ENCODE results near the gene HCN2. TPM values are rescaled to one million over a fixed set of nuclear protein-coding genes. Genes with fewer than 3 reads are reported as not detected.

The HCN2 gene
- polyA plus RNA-seq, 1 of the 3 experiments (the other 2 are of a cell fraction) = 5.6 TPM

DNA sequence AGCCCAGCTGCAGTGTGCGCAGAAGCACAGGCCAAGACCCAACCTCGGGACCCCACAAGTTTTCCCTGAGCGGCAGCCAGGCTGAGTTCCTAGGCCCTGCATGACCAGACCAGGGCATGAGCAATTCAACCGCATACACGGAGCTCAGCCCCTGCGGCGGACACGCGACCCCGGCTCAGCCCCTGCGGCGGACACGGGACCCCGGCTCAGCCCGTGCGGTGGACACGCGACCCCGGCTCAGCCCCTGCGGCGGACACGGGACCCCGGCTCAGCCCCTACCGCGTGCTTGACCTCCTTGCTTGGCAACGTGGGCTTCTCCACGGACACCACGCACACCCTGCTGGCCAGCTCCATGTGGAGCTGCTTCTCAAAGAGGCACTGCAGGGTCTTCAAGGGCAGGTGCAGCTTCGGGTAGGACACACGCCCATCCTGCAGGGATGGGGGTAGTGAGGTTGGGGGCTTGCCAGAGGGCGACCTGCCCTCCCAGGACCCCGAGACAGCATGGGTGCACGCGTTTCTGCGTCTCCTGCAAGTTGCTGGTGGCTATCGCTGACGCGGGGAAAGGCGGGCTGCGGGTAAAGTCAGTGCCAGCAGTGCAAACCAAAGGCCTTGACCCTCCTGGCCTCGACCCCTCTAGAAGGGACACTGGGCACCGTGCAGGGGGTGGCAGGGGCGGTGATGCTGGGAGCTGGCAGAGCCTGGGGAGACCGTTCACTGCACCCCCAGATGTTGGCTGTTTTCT is 33.7 kb downstream of the HCN2 start:
- CTCF ChIA-PET = interaction anchor here (1.2 to 1.4 kb wide), 2 partner anchors 35 to 39 kb away, joined by 3 to 6 read pairs; no protein-coding TSS in a partner anchor
- H3K4me2 ChIP-seq = no peak overlapping the region

More for the DNA sequence above, 33.7 kb downstream of the HCN2 start:
- H4K20me1 ChIP-seq (ENCODE audit: insufficient read depth) = 0 out of 2 replicates have a peak, but pooled peaks cover 7% of the 10 kb centered on the region
- H3K9ac ChIP-seq = no peak overlapping the region
- 90% methylated on average over 21 of the region's 44 CpGs for WGBS (ENCODE audit: low lambda C conversion rate)
- no peak overlapping the region for H2AFZ ChIP-seq (ENCODE audit: low read depth)
- TF ChIP-seq RFX5 (IDR thresholded peaks at IDR 0.05; ENCODE audit: low read length) (no peak), EP300 (IDR thresholded peaks at IDR 0.05; ENCODE audit: borderline replicate concordance in 1 of 2, low read depth in 1 of 2, low read length in 1 of 2) (no peak), FOXM1 (IDR thresholded peaks at IDR 0.05; ENCODE audit: low read depth) (no peak), POLR2AphosphoS5 (IDR thresholded peaks at IDR 0.05; ENCODE audit: low read depth, low read length) (no peak), ZBTB33 (IDR thresholded peaks at IDR 0.05; ENCODE audit: borderline replicate concordance, low read depth) (no peak), SMC3 (IDR thresholded peaks at IDR 0.05; ENCODE audit: low read depth, low read length) (no peak), FOSL2 (IDR thresholded peaks at IDR 0.05; ENCODE audit: borderline replicate concordance, low read depth) (no peak), CHD2 (IDR thresholded peaks at IDR 0.05; ENCODE audit: low read length, partially characterized antibody) (no peak), CTCF (IDR thresholded peaks at IDR 0.05) (no peak), SIN3A (IDR thresholded peaks at IDR 0.05; ENCODE audit: borderline replicate concordance, low read depth, low read length) (no peak), TCF12 (IDR thresholded peaks at IDR 0.05) (no peak), NFIC (IDR thresholded peaks at IDR 0.05; ENCODE audit: borderline replicate concordance) (no peak), EZH2phosphoT487 (IDR thresholded peaks at IDR 0.05; ENCODE audit: borderline replicate concordance, low read depth) (no peak), YY1 (IDR thresholded peaks at IDR 0.05; ENCODE audit: low read depth) (no peak), GABPA (IDR thresholded peaks at IDR 0.05; ENCODE audit: low read depth) (no peak), PBX3 (IDR thresholded peaks at IDR 0.05) (no peak), JUND (IDR thresholded peaks at IDR 0.05) (no peak), IRF3 (IDR thresholded peaks at IDR 0.05; ENCODE audit: low read depth, low read length) (no peak)
- TF ChIP-seq, protein P1, sequence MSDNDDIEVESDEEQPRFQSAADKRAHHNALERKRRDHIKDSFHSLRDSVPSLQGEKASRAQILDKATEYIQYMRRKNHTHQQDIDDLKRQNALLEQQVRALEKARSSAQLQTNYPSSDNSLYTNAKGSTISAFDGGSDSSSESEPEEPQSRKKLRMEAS (IDR thresholded peaks at IDR 0.05; ENCODE audit: low read depth) = no peak
- TF ChIP-seq, protein P2, sequence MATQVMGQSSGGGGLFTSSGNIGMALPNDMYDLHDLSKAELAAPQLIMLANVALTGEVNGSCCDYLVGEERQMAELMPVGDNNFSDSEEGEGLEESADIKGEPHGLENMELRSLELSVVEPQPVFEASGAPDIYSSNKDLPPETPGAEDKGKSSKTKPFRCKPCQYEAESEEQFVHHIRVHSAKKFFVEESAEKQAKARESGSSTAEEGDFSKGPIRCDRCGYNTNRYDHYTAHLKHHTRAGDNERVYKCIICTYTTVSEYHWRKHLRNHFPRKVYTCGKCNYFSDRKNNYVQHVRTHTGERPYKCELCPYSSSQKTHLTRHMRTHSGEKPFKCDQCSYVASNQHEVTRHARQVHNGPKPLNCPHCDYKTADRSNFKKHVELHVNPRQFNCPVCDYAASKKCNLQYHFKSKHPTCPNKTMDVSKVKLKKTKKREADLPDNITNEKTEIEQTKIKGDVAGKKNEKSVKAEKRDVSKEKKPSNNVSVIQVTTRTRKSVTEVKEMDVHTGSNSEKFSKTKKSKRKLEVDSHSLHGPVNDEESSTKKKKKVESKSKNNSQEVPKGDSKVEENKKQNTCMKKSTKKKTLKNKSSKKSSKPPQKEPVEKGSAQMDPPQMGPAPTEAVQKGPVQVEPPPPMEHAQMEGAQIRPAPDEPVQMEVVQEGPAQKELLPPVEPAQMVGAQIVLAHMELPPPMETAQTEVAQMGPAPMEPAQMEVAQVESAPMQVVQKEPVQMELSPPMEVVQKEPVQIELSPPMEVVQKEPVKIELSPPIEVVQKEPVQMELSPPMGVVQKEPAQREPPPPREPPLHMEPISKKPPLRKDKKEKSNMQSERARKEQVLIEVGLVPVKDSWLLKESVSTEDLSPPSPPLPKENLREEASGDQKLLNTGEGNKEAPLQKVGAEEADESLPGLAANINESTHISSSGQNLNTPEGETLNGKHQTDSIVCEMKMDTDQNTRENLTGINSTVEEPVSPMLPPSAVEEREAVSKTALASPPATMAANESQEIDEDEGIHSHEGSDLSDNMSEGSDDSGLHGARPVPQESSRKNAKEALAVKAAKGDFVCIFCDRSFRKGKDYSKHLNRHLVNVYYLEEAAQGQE (IDR thresholded peaks at IDR 0.05; ENCODE audit: low read depth, low read length) = no peak
- H3K36me3 ChIP-seq (replicated peaks in 1 of 2; ENCODE audit: control insufficient read depth in 1 of 2, insufficient read depth in 2 of 2, low read length in 1 of 2) = peaks cover 0 to 33% of the 10 kb centered on the region in 2 experiments
- no peak for DNase-seq
- no peaks in the 10 kb centered on the region for H3K4me1 ChIP-seq (ENCODE audit: control insufficient read depth in 1 of 2, insufficient read depth in 2 of 2, low read depth in 1 of 2, low read length in 1 of 2)
- H3K9me3 ChIP-seq = no peaks in the 10 kb centered on the region
- no peaks in the 10 kb centered on the region for H3F3A ChIP-seq (replicated peaks; ENCODE audit: insufficient read depth)
- POLR2A ChIA-PET = no interaction called here
- H3K4me3 ChIP-seq (ENCODE audit: low read depth in 2 of 2, low read length in 1 of 2) = no peak overlapping the region
- no peaks in the 10 kb centered on the region for H3K9me2 ChIP-seq
- H3K27ac ChIP-seq (ENCODE audit: low read depth in 2 of 2, low read length in 1 of 2) = peak overlapping the region in 1 of 2 experiments; percentile 42; a peak in 2 of 4 replicates
- H3K27me3 ChIP-seq (ENCODE audit: insufficient read depth) = no peaks in the 10 kb centered on the region
- peaks cover 4% of the 10 kb centered on the region; the same call in 1 of the 2 replicates for H3K79me2 ChIP-seq (ENCODE audit: insufficient read depth)
